NCI-H510A (cell line): ENCODE data around the gene COL6A3.
A peak's percentile ranks its signal among the peaks of the same experiment; 100 is the strongest.
"Not testable (repeated sequence)": the region's sequence is repeated elsewhere in the genome, so short reads cannot be mapped to it uniquely, and the experiment has no call there.

Source experiments
- DNase-seq: peaks from one replicate; lab custom pipeline; 2025; lab: John Stamatoyannopoulos, UW

The COL6A3 gene

GRCh38 chr2:237383991-237384671 lies 29.8 kb downstream of the COL6A3 start:
- no peak for DNase-seq

GRCh38 chr2:237380768-237381167 lies 33.2 kb downstream of the COL6A3 start:
- no peak for DNase-seq

GRCh38 chr2:237379636-237380035 lies 34.3 kb downstream of the COL6A3 start:
- no peak for DNase-seq

GRCh38 chr2:237378650-237379049 lies 35.3 kb downstream of the COL6A3 start:
- DNase-seq = no peak

GRCh38 chr2:237374284-237375060 lies 39.5 kb downstream of the COL6A3 start:
- no peak for DNase-seq

GRCh38 chr2:237371856-237372255 lies 42.1 kb downstream of the COL6A3 start:
- no peak for DNase-seq

- DNase-seq = no peak
These were observed 48.3 kb downstream of the COL6A3 start for GRCh38 chr2:237365671-237366070.

- no peak for DNase-seq
These were observed 49.3 kb downstream of the COL6A3 start for GRCh38 chr2:237364655-237365054.

- DNase-seq = no peak
These were observed 52.6 kb downstream of the COL6A3 start for GRCh38 chr2:237361194-237362004.

GRCh38 chr2:237359894-237360780 lies 53.8 kb downstream of the COL6A3 start:
- no peak for DNase-seq

GRCh38 chr2:237359518-237359840 lies 54.5 kb downstream of the COL6A3 start:
- no peak for DNase-seq

GRCh38 chr2:237358721-237359517 lies 55.0 kb downstream of the COL6A3 start:
- no peak for DNase-seq

- no peak for DNase-seq
These were observed 58.3 kb downstream of the COL6A3 start for GRCh38 chr2:237355701-237356100.

- DNase-seq = no peak
These were observed 59.1 kb downstream of the COL6A3 start for GRCh38 chr2:237354892-237355291.

- not testable (repeated sequence) for DNase-seq
These were observed 59.8 kb downstream of the COL6A3 start for GRCh38 chr2:237354172-237354571.

- DNase-seq = peak; percentile 47
These were observed 60.7 kb downstream of the COL6A3 start for GRCh38 chr2:237353215-237353614.

GRCh38 chr2:237352279-237352845 lies 61.6 kb downstream of the COL6A3 start:
- no peak for DNase-seq

GRCh38 chr2:237351796-237352195 lies 62.2 kb downstream of the COL6A3 start:
- DNase-seq = no peak

GRCh38 chr2:237351046-237351445 lies 62.9 kb downstream of the COL6A3 start:
- DNase-seq = no peak

- no peak for DNase-seq
These were observed 63.4 kb downstream of the COL6A3 start for GRCh38 chr2:237350597-237350996.

GRCh38 chr2:237350070-237350469 lies 63.9 kb downstream of the COL6A3 start:
- no peak for DNase-seq
